ENCODE measurements around the gene CLASP1. TPM values are rescaled to one million over a fixed set of nuclear protein-coding genes. Genes with fewer than 3 reads are reported as not detected.

The CLASP1 gene
- total and polyA plus RNA-seq, 2 donors: 11.6 to 18.4 TPM

DNA sequence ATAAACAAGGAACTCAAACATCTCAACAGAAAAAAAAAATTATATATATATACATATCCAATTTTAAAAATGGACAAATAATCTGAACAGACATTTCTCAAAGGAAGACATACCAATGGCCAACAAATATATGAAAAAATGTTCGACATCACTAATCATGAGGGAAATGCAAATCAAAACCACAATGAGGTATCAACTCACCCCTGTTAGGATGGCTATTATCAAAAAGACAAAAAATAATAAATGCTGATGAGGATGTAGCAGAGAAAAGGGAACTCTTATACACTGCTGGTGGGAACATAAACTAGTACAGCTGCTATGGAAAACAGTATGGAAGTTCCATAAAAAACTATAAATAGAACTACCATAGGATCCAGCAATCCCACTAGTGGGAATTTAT, 46.1 kb downstream of the CLASP1 start:
- Histone ChIP-seq H3K36me3 (ENCODE audit: control insufficient read depth in 2 of 2, insufficient read depth in 2 of 2, low read length in 1 of 2) (peaks cover 10 to 12% of the 10 kb centered on the region in 2 donors), H3K9me3 (ENCODE audit: control insufficient read depth in 2 of 2, insufficient read depth in 1 of 2, low read length in 1 of 2) (no peaks in the 10 kb centered on the region), H3K27me3 (ENCODE audit: control insufficient read depth in 2 of 2, insufficient read depth in 1 of 2, low read length in 1 of 2) (no peaks in the 10 kb centered on the region), H3K4me3 (ENCODE audit: low read length in 2 of 2) (no peak overlapping the region), H3K4me1 (ENCODE audit: control insufficient read depth in 2 of 2, insufficient read depth in 2 of 2, low read length in 2 of 2) (no peaks in the 10 kb centered on the region), H3K27ac (ENCODE audit: low read depth in 1 of 2, low read length in 1 of 2) (no peak overlapping the region)
- WGBS: 93% methylated on average over 1 of the region's 1 CpG
- no peak for DNase-seq (ENCODE audit: low read depth in 6 of 9, low spot score in 9 of 9)

DNA sequence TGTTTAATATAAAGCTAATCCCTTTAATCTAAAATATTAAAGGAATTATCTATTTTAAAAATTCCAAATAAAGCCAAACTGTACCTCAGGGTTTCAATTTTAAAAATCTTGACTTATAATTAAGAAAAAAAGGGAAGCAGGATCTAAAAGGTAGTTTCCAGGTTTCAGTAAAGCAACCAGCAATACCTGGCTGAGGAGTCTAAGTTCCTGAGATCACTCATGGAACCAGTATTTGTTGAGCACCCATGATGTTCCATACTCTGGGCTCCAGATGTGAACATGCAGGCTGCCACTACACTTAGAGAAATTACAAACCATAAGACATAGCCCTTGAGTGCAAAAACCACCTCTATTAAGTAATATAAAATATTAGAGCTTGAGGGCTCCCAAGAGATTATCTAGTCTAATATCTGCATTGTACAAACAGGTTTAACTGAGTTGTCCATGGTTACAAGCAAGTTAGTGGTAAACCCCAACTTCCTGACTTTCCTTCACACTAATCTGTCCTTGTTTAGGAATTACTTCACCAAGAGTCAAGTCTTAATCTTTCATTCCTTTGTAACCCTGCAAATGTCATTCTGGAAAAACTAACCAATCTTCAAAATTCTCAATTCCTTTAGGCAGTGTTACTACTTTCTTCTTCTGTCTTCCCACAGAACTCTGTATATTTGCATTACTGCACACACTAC, 49.2 kb downstream of the CLASP1 start:
- Histone ChIP-seq H3K27me3 (ENCODE audit: control insufficient read depth in 2 of 2, insufficient read depth in 1 of 2, low read length in 1 of 2) (no peaks in the 10 kb centered on the region), H3K36me3 (ENCODE audit: control insufficient read depth in 2 of 2, insufficient read depth in 2 of 2, low read length in 1 of 2) (peaks cover 4 to 5% of the 10 kb centered on the region in 2 donors), H3K9me3 (ENCODE audit: control insufficient read depth in 2 of 2, insufficient read depth in 1 of 2, low read length in 1 of 2) (no peaks in the 10 kb centered on the region), H3K4me3 (ENCODE audit: low read length in 2 of 2) (no peak overlapping the region), H3K27ac (ENCODE audit: low read depth in 1 of 2, low read length in 1 of 2) (no peak overlapping the region), H3K4me1 (ENCODE audit: control insufficient read depth in 2 of 2, insufficient read depth in 2 of 2, low read length in 2 of 2) (peaks cover 4 to 8% of the 10 kb centered on the region in 2 donors)
- DNase-seq (ENCODE audit: low read depth in 6 of 9, low spot score in 9 of 9): no peak

DNA sequence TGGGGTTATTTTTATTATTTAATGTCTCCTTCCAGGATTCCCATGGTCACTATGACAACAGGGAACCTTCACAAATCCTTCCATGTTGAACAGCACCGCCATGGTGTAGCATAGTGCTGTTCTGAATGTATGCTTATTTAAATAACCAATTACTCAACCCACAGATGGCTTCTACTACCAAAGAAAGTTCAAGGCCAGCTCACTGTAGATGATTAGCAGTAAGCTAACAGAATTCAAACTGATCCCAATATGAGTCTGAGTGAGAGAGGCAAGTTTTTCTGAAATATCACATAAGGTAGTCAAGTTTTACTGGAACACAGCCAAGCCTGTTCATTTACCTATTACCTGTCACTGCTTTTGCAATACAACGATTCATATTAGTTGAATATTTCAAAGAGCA, 51.2 kb downstream of the CLASP1 start:
- no peaks in the 10 kb centered on the region for H3K9me3 ChIP-seq (ENCODE audit: control insufficient read depth in 2 of 2, insufficient read depth in 1 of 2, low read length in 1 of 2)
- 94% methylated on average over 2 of the region's 2 CpGs for WGBS
- DNase-seq (ENCODE audit: low read depth in 6 of 9, low spot score in 9 of 9): no peak
- H3K27ac ChIP-seq (ENCODE audit: low read depth in 1 of 2, low read length in 1 of 2): no peak overlapping the region
- no peak overlapping the region for H3K4me3 ChIP-seq (ENCODE audit: low read length in 2 of 2)
- H3K4me1 ChIP-seq (ENCODE audit: control insufficient read depth in 2 of 2, insufficient read depth in 2 of 2, low read length in 2 of 2): peaks cover 4 to 8% of the 10 kb centered on the region in 2 donors
- H3K27me3 ChIP-seq (ENCODE audit: control insufficient read depth in 2 of 2, insufficient read depth in 1 of 2, low read length in 1 of 2): no peaks in the 10 kb centered on the region
- peaks cover 0 to 5% of the 10 kb centered on the region in 2 donors for H3K36me3 ChIP-seq (ENCODE audit: control insufficient read depth in 2 of 2, insufficient read depth in 2 of 2, low read length in 1 of 2)

DNA sequence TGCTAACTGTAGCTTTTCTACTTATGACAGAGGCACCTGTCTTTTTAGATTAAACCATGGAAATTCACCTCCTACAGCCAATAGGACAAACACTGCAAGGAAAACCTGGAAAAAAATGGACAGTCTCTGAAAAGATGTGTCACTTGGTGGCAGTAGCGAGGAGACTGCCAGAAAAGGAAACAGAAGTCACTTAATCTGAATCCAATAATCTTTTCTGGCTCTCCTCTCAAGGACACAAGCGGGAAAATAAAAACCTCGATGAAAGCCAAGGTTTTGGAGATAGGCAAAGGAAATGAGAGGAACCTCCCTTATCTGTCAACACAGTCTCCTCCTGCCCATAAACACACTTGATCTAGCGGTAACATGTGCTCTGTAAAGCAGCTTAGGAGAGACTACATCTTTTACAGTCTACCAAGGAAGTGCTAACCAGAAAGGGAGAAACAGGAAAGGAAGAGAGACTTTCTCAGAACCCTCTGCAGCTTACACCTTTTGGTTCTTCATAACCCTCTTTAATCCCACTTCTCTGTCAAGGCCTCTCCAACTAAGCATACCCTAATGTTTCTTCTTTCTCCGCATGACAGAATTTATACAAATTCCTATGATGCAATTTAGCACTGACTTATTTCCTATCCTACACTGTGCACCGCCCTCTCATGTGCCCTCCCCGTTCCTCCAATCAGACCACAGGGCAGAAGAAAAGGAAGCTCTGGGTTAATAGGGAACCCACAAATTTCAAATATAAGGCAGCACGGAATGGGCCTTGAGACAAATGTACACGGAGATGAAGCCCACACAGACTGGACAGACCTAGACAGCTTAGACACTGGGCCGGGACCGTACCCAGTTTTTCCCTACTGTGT, 52.8 kb downstream of the CLASP1 start:
- Histone ChIP-seq H3K9me3 (ENCODE audit: control insufficient read depth in 2 of 2, insufficient read depth in 1 of 2, low read length in 1 of 2) (no peaks in the 10 kb centered on the region), H3K4me3 (ENCODE audit: low read length in 2 of 2) (peak overlapping the region in 1 of 2 donors; percentile 10), H3K4me1 (ENCODE audit: control insufficient read depth in 2 of 2, insufficient read depth in 2 of 2, low read length in 2 of 2) (peaks cover 4 to 8% of the 10 kb centered on the region in 2 donors), H3K27ac (ENCODE audit: low read depth in 1 of 2, low read length in 1 of 2) (peak overlapping the region; percentile 70 to 74), H3K27me3 (ENCODE audit: control insufficient read depth in 2 of 2, insufficient read depth in 1 of 2, low read length in 1 of 2) (no peaks in the 10 kb centered on the region), H3K36me3 (ENCODE audit: control insufficient read depth in 2 of 2, insufficient read depth in 2 of 2, low read length in 1 of 2) (peaks cover 0 to 5% of the 10 kb centered on the region in 2 donors)
- DNase-seq (ENCODE audit: low read depth in 6 of 9, low spot score in 9 of 9): peak in 4 of 9 donors; percentile 10 to 46 (median 23)
- 34% methylated on average over 11 of the region's 11 CpGs for WGBS

DNA sequence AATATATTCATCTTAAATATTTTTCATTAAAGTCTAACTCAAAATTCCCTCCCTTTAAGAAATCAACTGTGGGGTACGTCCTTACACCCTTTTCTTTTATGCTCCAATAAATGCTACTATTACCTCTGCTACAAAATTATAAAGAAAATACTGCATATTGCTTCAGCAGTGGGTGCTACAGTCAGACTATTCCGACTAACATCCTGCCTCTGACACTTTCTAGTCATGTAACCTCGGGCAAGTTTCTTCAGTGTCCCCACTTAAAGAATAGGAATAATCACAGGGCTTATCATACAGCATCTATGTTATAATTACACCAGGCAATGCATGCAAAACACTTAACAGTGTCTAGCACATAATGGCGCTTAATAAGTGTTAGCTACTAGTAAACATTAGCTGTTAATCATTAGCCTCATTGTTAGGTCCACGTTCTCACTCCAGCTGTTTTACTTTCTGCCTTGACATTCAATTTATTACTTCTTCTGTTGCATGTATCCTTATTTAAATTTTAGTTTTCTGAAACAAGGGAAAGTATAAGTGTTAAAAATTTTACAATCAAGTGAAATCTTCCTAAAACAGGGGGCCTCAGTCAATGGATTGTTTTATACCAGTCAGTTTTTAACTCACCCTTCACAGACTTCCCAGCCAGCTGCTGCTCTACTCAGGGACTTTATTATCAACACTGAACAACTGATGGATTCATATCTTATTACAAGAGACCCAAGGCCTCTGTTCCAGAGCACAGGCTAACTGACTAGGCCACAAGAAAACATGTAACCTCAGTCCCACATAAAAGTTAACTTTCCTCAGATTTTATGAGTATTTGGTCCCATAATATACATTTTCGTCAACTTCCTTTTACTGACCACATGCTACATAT, 54.0 kb downstream of the CLASP1 start:
- Histone ChIP-seq H3K9me3 (ENCODE audit: control insufficient read depth in 2 of 2, insufficient read depth in 1 of 2, low read length in 1 of 2) (no peaks in the 10 kb centered on the region), H3K36me3 (ENCODE audit: control insufficient read depth in 2 of 2, insufficient read depth in 2 of 2, low read length in 1 of 2) (peaks cover 0 to 3% of the 10 kb centered on the region in 2 donors), H3K27ac (ENCODE audit: low read depth in 1 of 2, low read length in 1 of 2) (no peak overlapping the region), H3K4me1 (ENCODE audit: control insufficient read depth in 2 of 2, insufficient read depth in 2 of 2, low read length in 2 of 2) (peaks cover 4 to 8% of the 10 kb centered on the region in 2 donors), H3K4me3 (ENCODE audit: low read length in 2 of 2) (no peak overlapping the region), H3K27me3 (ENCODE audit: control insufficient read depth in 2 of 2, insufficient read depth in 1 of 2, low read length in 1 of 2) (no peaks in the 10 kb centered on the region)
- 97% methylated on average over 6 of the region's 6 CpGs for WGBS
- no peak for DNase-seq (ENCODE audit: low read depth in 6 of 9, low spot score in 9 of 9)

GRCh38 chr2:121591199-121591598, 58.1 kb downstream of the CLASP1 start:
- WGBS: 98% methylated on average over 3 of the region's 3 CpGs
- Histone ChIP-seq H3K4me1 (ENCODE audit: control insufficient read depth in 2 of 2, insufficient read depth in 2 of 2, low read length in 2 of 2) (peaks cover 0 to 1% of the 10 kb centered on the region in 2 donors), H3K36me3 (ENCODE audit: control insufficient read depth in 2 of 2, insufficient read depth in 2 of 2, low read length in 1 of 2) (peaks cover 3 to 8% of the 10 kb centered on the region in 2 donors), H3K27me3 (ENCODE audit: control insufficient read depth in 2 of 2, insufficient read depth in 1 of 2, low read length in 1 of 2) (no peaks in the 10 kb centered on the region), H3K9me3 (ENCODE audit: control insufficient read depth in 2 of 2, insufficient read depth in 1 of 2, low read length in 1 of 2) (no peaks in the 10 kb centered on the region), H3K4me3 (ENCODE audit: low read length in 2 of 2) (no peak overlapping the region), H3K27ac (ENCODE audit: low read depth in 1 of 2, low read length in 1 of 2) (no peak overlapping the region)
- no peak for DNase-seq (ENCODE audit: low read depth in 6 of 9, low spot score in 9 of 9)

- no peak overlapping the region for H3K27ac ChIP-seq (ENCODE audit: low read depth in 1 of 2, low read length in 1 of 2)
- no peaks in the 10 kb centered on the region for H3K4me1 ChIP-seq (ENCODE audit: control insufficient read depth in 2 of 2, insufficient read depth in 2 of 2, low read length in 2 of 2)
- DNase-seq (ENCODE audit: low read depth in 6 of 9, low spot score in 9 of 9): no peak
- WGBS: 97% methylated on average over 1 of the region's 1 CpG
- no peak overlapping the region for H3K4me3 ChIP-seq (ENCODE audit: low read length in 2 of 2)
- peaks cover 6 to 12% of the 10 kb centered on the region in 2 donors for H3K36me3 ChIP-seq (ENCODE audit: control insufficient read depth in 2 of 2, insufficient read depth in 2 of 2, low read length in 1 of 2)
- H3K27me3 ChIP-seq (ENCODE audit: control insufficient read depth in 2 of 2, insufficient read depth in 1 of 2, low read length in 1 of 2): no peaks in the 10 kb centered on the region
- H3K9me3 ChIP-seq (ENCODE audit: control insufficient read depth in 2 of 2, insufficient read depth in 1 of 2, low read length in 1 of 2): no peaks in the 10 kb centered on the region
Observed at GRCh38 chr2:121588357-121588756, 60.9 kb downstream of the CLASP1 start.

DNA sequence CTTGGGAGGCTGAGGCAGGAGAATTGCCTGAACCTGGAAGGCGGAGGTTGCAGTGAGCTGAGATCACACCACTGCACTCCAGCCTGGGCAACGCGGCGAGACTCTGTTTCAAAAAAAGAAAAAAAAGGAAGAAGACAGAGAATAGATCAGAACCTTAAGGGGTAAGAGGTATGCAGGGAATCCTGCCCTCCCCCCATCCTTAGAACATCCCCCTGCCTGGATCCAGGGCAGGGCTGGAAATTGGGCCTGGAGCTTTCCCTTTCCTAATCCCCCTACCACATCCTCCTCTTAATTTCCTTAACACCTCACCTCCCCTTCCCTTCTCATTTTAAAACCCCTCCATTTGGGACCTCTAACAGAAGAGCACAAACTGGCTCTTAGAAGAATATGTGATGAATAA, 62.1 kb downstream of the CLASP1 start:
- WGBS: over 99% methylated on average over 4 of the region's 4 CpGs
- Histone ChIP-seq H3K4me1 (ENCODE audit: control insufficient read depth in 2 of 2, insufficient read depth in 2 of 2, low read length in 2 of 2) (no peaks in the 10 kb centered on the region), H3K9me3 (ENCODE audit: control insufficient read depth in 2 of 2, insufficient read depth in 1 of 2, low read length in 1 of 2) (no peaks in the 10 kb centered on the region), H3K27ac (ENCODE audit: low read depth in 1 of 2, low read length in 1 of 2) (no peak overlapping the region), H3K4me3 (ENCODE audit: low read length in 2 of 2) (no peak overlapping the region), H3K36me3 (ENCODE audit: control insufficient read depth in 2 of 2, insufficient read depth in 2 of 2, low read length in 1 of 2) (peaks cover 6 to 12% of the 10 kb centered on the region in 2 donors), H3K27me3 (ENCODE audit: control insufficient read depth in 2 of 2, insufficient read depth in 1 of 2, low read length in 1 of 2) (no peaks in the 10 kb centered on the region)
- no peak for DNase-seq (ENCODE audit: low read depth in 6 of 9, low spot score in 9 of 9)

Data from thymus (tissue), 11 donors.